Measurements from ENCODE around the gene PCDHGC3. TPM values are rescaled to one million over a fixed set of nuclear protein-coding genes. Genes with fewer than 3 reads are reported as not detected.

Gene PCDHGC3
- total RNA-seq, 1 experiment from 2014 or later: 1.2 TPM

DNA sequence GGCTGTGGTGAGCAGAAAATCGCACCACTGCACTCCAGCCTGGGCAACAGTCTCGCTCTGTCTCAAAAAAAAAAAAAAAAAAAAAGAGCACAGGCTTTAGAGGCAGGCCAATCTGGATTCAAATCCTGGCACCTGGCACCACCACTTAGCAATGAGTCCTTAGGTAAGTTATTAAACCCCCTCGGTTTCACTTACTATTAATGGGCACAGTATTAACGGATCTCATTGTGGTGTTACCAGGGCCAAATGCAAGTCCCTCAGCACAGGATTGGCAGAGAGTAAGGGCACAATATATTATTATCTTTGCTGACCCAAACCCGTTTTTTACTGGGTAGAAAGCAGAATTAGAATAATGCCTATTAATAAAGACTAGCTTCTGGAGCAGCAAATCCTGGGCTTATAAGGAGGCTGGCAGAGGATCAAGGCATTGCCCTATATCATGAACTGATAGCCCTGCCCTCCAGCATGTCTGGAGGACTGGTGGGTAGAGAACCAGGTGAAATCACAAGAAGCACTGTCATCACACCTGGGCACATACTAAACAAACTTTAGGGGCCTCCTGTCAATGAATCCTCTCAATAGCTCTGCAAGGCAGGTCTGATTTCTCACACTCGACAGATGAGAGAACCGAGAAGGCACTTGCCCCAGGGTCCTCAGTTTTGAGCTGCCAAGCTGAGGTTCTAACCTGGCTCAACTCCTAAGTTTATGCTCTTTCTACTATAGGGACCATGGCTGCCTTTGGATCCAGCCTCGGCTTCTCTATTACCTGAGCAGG lies 30.8 kb downstream of the PCDHGC3 start:
- TF ChIP-seq, protein P1, sequence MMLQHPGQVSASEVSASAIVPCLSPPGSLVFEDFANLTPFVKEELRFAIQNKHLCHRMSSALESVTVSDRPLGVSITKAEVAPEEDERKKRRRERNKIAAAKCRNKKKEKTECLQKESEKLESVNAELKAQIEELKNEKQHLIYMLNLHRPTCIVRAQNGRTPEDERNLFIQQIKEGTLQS (IDR thresholded peaks at IDR 0.05): no peak
- TF ChIP-seq EZH2phosphoT487 (IDR thresholded peaks at IDR 0.05; ENCODE audit: borderline replicate concordance): no peak
- no peak for TF ChIP-seq SIN3A (IDR thresholded peaks at IDR 0.05; ENCODE audit: low read depth)
- no peak for TF ChIP-seq SRF (IDR thresholded peaks at IDR 0.05; ENCODE audit: low read depth)
- TF ChIP-seq POLR2A (IDR thresholded peaks at IDR 0.05; ENCODE audit: borderline replicate concordance, extremely low read depth, insufficient read depth, insufficient read length): no peak
- no peak for TF ChIP-seq ELF1 (IDR thresholded peaks at IDR 0.05; ENCODE audit: borderline replicate concordance, low read depth)
- no peak for TF ChIP-seq EGR1 (IDR thresholded peaks at IDR 0.05; ENCODE audit: low read depth)
- TF ChIP-seq MAX (IDR thresholded peaks at IDR 0.05): no peak
- no peak for TF ChIP-seq ZNF274 (IDR thresholded peaks at IDR 0.05; ENCODE audit: low read depth, low read length)
- no peak for TF ChIP-seq SP1 (IDR thresholded peaks at IDR 0.05; ENCODE audit: low read depth)
- no peak for TF ChIP-seq EZH2 (IDR thresholded peaks at IDR 0.05)
- TF ChIP-seq ZFX (IDR thresholded peaks at IDR 0.05): no peak
- TF ChIP-seq, protein P2, sequence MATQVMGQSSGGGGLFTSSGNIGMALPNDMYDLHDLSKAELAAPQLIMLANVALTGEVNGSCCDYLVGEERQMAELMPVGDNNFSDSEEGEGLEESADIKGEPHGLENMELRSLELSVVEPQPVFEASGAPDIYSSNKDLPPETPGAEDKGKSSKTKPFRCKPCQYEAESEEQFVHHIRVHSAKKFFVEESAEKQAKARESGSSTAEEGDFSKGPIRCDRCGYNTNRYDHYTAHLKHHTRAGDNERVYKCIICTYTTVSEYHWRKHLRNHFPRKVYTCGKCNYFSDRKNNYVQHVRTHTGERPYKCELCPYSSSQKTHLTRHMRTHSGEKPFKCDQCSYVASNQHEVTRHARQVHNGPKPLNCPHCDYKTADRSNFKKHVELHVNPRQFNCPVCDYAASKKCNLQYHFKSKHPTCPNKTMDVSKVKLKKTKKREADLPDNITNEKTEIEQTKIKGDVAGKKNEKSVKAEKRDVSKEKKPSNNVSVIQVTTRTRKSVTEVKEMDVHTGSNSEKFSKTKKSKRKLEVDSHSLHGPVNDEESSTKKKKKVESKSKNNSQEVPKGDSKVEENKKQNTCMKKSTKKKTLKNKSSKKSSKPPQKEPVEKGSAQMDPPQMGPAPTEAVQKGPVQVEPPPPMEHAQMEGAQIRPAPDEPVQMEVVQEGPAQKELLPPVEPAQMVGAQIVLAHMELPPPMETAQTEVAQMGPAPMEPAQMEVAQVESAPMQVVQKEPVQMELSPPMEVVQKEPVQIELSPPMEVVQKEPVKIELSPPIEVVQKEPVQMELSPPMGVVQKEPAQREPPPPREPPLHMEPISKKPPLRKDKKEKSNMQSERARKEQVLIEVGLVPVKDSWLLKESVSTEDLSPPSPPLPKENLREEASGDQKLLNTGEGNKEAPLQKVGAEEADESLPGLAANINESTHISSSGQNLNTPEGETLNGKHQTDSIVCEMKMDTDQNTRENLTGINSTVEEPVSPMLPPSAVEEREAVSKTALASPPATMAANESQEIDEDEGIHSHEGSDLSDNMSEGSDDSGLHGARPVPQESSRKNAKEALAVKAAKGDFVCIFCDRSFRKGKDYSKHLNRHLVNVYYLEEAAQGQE (IDR thresholded peaks at IDR 0.05; ENCODE audit: low read depth): no peak
- no peak for TF ChIP-seq CEBPB (IDR thresholded peaks at IDR 0.05; ENCODE audit: low read depth)
- TF ChIP-seq TCF7L2 (IDR thresholded peaks at IDR 0.05; ENCODE audit: borderline replicate concordance, extremely low read depth, insufficient read depth, insufficient read length): no peak
- no peak overlapping the region for H3K4me3 ChIP-seq (replicated peaks in 1 of 2; ENCODE audit: low read depth in 1 of 2, low read length in 2 of 2)
- ATAC-seq (no peak), DNase-seq (ENCODE audit: low read depth, low spot score) (no peak)
- H3K79me2 ChIP-seq (ENCODE audit: insufficient read depth, low read length): no peaks in the 10 kb centered on the region
- intact Hi-C loops (cut with micrococcal nuclease): no loop called here
- H3K9me3 ChIP-seq (ENCODE audit: control insufficient read depth in 1 of 2, insufficient read depth in 1 of 2, low read depth in 1 of 2, low read length in 2 of 2): no peaks in the 10 kb centered on the region
- H3K9ac ChIP-seq (ENCODE audit: low read length): no peak overlapping the region
- no peak overlapping the region for H2AFZ ChIP-seq (ENCODE audit: low read depth, low read length, poor library complexity, severe bottlenecking)
- RAD21 ChIA-PET (ENCODE audit: low non-redundant PET in 1 of 2, low total read pairs in 2 of 2, uncharacterized antibody in 2 of 2, unreplicated experiment in 2 of 2): no interaction called here
- H3K9me2 ChIP-seq (ENCODE audit: insufficient read depth): no peaks in the 10 kb centered on the region
- no TSS peak for BruUV-seq (replicated peaks)
- no peak overlapping the region for H3K27ac ChIP-seq (ENCODE audit: low read depth, low read length)
- H3K27me3 ChIP-seq (ENCODE audit: insufficient read depth, low read length): no peaks in the 10 kb centered on the region
- no peaks in the 10 kb centered on the region for H3K36me3 ChIP-seq (ENCODE audit: control insufficient read depth in 1 of 2, insufficient read depth in 2 of 2, low read length in 2 of 2)
- POLR2A ChIA-PET: interaction anchor here (1.1 kb wide), 1 partner anchor 15 kb away, joined by 3 read pairs; no protein-coding TSS in a partner anchor
- CTCF ChIA-PET: interaction anchor here (1.5 to 1.7 kb wide), 2 partner anchors 14 to 57 kb away, joined by 4 read pairs; no protein-coding TSS in a partner anchor
- H3K4me2 ChIP-seq (ENCODE audit: low read length): no peak overlapping the region
- no peaks in the 10 kb centered on the region for H4K20me1 ChIP-seq (ENCODE audit: insufficient read depth)
- no peaks in the 10 kb centered on the region for H3K4me1 ChIP-seq (ENCODE audit: control insufficient read depth in 1 of 2, insufficient read depth in 2 of 2, low read length in 2 of 2)
